KBM-7 (cell line): ENCODE results near the gene ULK2.

Experiments used
- DNase-seq: peaks from one replicate; pipeline ENCODE4 v3.0.0-alpha.2; 2015
- in situ Hi-C: fragments of 300-500 bp; cut with MboI; formaldehyde crosslinking; loops from 2 replicates; pipeline ENCODE4 v1.14.3; 2020; ENCODE audit warnings: low sequenced_read_pairs, low pct_unique_long_range_greater_than_20kb, mixed read lengths

Gene ULK2

DNA sequence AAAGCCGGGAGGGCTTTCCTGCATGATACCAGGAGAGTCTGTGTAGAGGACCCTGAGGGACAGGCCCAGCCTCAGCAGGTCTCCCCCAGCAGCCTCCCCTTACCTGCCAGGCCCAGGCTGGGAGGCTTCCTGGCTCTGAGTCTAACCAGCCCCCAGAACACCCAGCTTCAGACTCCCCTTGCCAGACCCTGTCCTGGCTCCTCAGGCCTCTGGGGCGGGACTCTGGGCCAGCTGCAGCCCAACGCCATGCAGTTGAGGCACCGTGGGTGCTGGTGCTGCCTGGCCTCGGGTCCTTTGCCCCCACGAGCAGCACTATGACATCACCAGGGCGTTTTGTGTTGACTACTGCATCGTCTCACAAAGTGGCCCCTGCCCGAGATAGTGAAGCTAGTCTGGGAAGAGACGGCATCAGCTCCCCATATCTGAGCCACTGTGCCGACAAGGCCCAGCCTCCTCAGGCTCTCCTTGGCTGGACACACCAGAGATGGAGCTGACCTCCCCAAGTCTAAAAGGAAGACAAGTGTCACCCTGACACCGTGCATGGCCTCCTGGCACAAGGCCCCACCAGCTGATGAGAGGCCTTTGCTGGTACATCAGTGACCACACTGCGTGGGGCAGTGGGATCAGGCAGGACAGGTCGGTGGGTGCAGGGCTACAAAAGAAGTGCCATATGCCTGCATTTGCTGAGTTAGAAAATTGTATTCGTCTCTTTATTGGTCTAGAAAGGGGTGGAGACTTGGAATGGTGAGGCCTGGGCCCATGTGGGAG is 130.2 kb downstream of the ULK2 start:
- no peak for DNase-seq
- in situ Hi-C loops: no loop called here

GRCh38 chr17:19736071-19736470 is 131.7 kb downstream of the ULK2 start:
- in situ Hi-C loops: no loop called here
- DNase-seq: no peak

DNA sequence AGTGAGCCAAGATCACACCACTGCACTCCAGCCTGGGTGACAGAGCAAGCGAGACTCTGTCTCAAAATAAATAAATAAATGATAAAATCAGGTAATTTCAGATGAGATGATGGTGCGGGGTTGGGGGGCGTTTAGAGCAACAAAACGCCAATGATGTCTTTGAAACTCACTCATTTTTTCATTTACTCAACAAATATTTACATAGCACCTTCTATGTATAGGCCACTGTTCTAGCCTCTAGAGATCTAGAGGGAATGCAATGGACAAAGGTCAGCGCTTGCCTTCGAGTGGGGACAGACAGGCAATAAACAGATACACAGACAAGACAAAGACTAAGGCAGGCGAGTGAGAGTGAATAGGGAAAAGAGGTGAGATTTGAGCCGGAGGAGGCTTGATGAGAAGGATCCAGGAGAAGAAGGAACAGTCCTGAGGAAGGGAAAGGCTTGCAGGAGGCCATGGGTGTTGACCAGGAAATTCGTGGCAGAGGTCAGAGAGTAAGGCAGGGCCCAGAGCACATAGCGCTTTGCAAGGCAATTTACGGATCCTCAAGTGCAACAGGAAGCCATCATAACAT is 133.7 kb downstream of the ULK2 start:
- no peak for DNase-seq
- in situ Hi-C loops: no loop called here

DNA sequence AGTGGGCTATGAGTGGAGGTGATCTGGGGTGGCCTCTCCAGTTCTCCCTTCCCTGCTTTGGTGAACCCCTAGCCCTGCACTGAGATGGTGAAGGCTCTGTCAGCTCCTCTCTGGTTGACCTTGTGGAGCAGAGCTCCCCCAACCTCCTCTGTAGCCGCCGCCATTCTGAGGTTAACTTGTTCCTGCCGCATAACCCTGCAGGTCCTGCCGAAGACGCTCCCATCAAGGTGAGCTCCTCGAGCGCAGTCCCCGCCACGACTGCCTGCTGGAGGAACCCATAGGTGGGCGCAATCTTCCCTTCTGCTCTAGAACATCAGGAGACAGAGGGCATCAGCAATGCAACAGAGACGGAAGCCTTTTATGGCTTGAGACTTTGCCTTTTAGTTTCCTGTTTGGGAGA is 136.1 kb downstream of the ULK2 start:
- in situ Hi-C loops: no loop called here
- DNase-seq: no peak

- in situ Hi-C loops: no loop called here
Measured at GRCh38 chr17:19730843-19731242, 136.9 kb downstream of the ULK2 start.

DNA sequence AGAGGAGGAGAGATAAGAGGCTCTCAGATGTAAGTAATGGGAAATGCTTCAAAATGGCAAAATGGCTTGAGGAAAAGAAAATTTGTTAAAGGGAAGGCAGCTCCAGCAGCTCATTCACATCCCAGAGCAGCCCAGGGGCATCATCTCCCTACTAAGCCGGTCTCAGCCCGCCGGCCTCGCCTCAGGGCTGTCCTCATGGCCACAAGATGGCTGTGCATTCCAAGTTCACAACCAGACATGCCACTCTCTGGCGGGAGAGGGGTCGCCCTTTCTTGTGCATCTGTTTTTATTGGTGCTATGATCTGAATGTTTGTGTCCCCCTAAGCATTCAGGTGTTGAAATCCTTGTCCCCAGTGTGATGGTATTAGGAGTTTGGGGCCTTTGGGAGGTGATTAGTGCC is 137.8 kb downstream of the ULK2 start:
- in situ Hi-C loops: no loop called here
- DNase-seq: no peak

More at GRCh38 chr17:19730843-19731242, 136.9 kb downstream of the ULK2 start:
- DNase-seq: no peak

- in situ Hi-C loops: no loop called here
- DNase-seq: no peak
Measured at GRCh38 chr17:19728084-19728495, 139.6 kb downstream of the ULK2 start.

DNA sequence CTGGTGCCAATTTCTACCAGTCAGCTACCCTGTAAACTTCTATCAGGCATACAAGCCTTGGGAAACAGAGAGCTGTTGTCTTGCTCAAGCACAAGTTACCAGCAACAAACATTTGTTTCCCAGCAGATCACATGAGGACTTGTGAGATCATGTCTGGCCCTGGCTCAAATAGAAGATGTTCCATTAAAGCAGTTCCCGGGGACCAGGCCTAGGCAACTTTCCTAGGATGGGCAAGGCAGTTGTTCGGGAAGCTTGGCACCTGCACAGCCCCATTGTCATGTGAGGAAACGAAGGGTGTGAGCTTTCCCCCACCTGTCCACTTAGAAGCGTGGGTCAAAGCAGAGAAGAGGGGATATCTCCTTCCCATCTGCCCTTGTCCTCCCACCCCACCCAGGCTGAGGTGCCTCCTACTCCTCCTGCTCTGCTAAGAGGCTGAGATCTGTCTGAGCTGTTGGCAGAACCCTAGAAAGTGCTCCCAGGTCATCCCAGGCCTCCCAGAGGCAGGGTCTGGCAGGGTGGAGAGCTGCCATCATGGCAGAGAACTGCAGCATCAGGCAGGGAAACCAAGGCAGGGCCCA is 140.1 kb downstream of the ULK2 start:
- in situ Hi-C loops: no loop called here
- DNase-seq: no peak

GRCh38 chr17:19726631-19727376 is 140.9 kb downstream of the ULK2 start:
- in situ Hi-C loops: no loop called here
- no peak for DNase-seq

DNA sequence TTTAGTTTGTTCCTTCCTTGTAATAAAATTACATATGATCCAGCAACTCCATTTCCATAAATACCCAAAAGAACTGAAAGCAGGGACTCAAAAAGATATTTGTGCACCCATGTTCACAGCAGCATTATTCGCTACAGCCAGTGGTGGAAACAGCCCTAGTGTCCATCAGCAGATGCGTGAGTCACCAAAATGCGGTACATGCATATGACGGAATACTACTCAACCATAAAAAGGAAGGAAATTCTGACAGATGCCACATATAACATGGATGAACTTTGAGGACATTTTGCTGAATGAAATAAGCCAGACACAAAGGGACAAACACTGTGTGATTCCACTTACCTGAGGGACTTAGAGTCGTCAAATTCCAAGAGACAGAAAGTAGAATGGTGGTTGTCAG is 142.2 kb downstream of the ULK2 start:
- DNase-seq: no peak
- in situ Hi-C loops: no loop called here

DNA sequence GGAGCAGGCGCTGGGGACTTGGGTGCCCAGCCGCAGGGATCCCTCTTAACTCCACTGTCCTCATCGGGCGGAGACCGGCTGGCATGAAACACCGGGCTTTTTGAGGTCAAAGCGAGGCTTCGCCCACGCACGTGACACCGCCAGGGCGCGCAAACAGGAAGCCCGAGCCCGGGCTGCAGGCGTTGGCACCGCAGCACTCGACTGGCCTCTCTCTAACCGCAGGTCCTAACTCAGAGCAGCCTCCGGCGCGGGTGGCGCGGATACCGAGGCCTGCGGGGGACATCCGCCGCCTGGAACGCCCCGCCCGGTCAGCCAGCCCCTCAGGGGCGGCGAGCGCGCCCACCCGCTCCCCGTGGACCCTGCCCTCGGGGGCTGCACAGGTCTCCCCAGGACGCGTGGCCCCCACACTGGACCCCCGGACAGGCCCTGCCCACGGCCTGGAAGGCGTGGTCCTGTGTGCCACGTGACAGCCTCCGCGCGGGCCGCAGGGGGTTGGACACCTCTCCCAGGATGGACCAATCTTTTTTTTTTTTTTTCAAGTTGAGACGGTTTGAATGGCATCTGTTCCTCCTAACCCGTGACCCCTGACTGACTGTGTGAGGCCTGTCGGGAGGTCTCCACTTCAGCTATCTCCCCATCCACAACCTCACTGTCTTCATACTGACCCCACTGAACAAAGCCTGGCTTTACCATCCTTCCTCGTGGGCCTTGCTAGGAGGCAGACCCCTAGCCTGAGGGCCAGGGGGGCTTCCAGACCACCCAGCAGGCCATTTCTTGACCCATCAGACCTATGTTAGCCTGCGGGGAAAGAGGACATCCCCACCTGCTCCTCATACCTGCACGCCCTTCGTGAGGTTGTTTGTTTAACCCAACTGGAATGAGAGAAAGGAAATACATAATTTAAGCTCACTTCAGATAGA is 143.0 kb downstream of the ULK2 start:
- in situ Hi-C loops: no loop called here
- peak; percentile 18 for DNase-seq

DNA sequence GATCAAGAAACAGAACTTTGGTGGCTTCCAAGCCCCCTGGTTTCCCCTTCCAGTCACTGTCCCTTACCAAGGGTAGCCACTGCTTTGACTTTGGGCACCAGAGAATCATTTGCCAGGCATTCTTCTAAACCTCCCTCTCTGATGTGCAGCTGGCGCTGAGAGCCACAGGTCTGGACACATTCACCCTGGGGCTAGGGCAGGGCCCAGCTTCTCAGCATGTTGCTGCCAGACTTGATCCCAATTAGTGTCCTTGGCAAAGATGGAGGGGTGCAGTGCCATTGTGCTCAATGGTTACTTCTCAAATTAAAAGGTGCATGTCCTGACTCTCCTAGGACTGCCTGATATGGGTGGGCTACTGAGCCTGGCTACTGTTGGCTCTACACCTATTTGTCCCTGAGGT is 143.8 kb downstream of the ULK2 start:
- in situ Hi-C loops: no loop called here
- no peak for DNase-seq
